Measurements from ENCODE around the gene CFAP65. TPM values are rescaled to one million over a fixed set of nuclear protein-coding genes. Genes with fewer than 3 reads are reported as not detected.
A peak's percentile ranks its signal among the peaks of the same experiment; 100 is the strongest.

CFAP65 gene
- total RNA-seq, 2 experiments from 2014 or later: not detected

- intact Hi-C loops (cut with DNase I, micrococcal nuclease): no loop called here
- no peak overlapping the region for H3K27ac Mint-ChIP-seq
- Histone ChIP-seq H3K27ac (ENCODE audit: low read depth in 1 of 2, low read length in 2 of 2) (no peak overlapping the region), H3K27me3 (ENCODE audit: control insufficient read depth in 1 of 2, insufficient read depth in 2 of 2, low read length in 2 of 2) (peaks cover 81 to 83% of the 10 kb centered on the region in 2 experiments), H3K4me1 (ENCODE audit: insufficient read depth, low read length) (peaks cover 36% of the 10 kb centered on the region), H3K36me3 (ENCODE audit: insufficient read depth, low read length) (no peaks in the 10 kb centered on the region), H3K9me3 (ENCODE audit: control insufficient read depth in 1 of 2, insufficient read depth in 1 of 2, low read length in 2 of 2) (peaks cover 0 to 25% of the 10 kb centered on the region in 2 experiments), H3K4me3 (ENCODE audit: low read length) (peak overlapping the region; percentile 14)
- H3K4me1 Mint-ChIP-seq (ENCODE audit: low read depth): peaks cover 18% of the 10 kb centered on the region
- peak; percentile 58 to 86 (median 72) for DNase-seq
- ATAC-seq (ENCODE audit: poor library complexity): peak; percentile 81
- H3K36me3 Mint-ChIP-seq (ENCODE audit: low read depth): no peaks in the 10 kb centered on the region
- ChIA-PET POLR2A (interaction anchor here (1.1 kb wide), 1 partner anchor 14 kb away, joined by 3 read pairs; no protein-coding TSS in a partner anchor), CTCF (interaction anchor here (0.6 to 4.3 kb wide), 11 partner anchors 9 to 771 kb away, joined by 3 to 30 read pairs (median 5); no protein-coding TSS in a partner anchor)
- H3K9me3 Mint-ChIP-seq: no peaks in the 10 kb centered on the region
- peak; percentile 82 for TF ChIP-seq CTCF (IDR thresholded peaks at IDR 0.05)
- H3K27me3 Mint-ChIP-seq: peaks cover 86% of the 10 kb centered on the region
- H3K4me3 Mint-ChIP-seq: no peak overlapping the region
Measured at GRCh38 chr2:218995972-218996711, 45.2 kb downstream of the CFAP65 start.

DNA sequence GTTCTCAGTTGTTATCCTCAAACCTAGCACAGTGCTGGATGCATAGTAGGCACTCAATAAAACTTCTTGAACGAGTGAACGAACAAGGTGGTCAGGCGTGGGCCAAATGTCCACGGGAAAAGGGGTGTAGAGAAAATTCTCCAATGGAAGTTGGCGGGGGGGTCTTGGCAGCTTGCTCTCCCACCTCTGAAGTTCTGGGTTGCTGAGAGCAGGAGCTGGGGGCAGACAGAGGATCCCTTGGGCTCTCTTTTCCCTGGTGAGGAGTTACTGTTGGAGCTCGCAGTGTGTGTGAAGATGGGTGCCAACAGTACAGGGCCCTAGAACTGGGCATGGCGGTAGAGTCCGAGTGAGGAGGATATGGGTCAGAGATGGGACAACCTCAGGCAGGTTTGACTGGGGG lies 45.8 kb downstream of the CFAP65 start:
- H3K36me3 Mint-ChIP-seq (ENCODE audit: low read depth): no peaks in the 10 kb centered on the region
- H3K27ac ChIP-seq (ENCODE audit: low read depth in 1 of 2, low read length in 2 of 2): no peak overlapping the region
- no peak for ATAC-seq (ENCODE audit: poor library complexity)
- peaks cover 87% of the 10 kb centered on the region for H3K27me3 Mint-ChIP-seq
- peaks cover 0 to 23% of the 10 kb centered on the region in 2 experiments for H3K9me3 ChIP-seq (ENCODE audit: control insufficient read depth in 1 of 2, insufficient read depth in 1 of 2, low read length in 2 of 2)
- ChIA-PET CTCF (interaction anchor here (0.8 to 4.3 kb wide), 12 partner anchors 13 to 393 kb away, joined by 3 to 30 read pairs (median 4); partner anchors contain the start of gene WNT10A), POLR2A (interaction anchor here (1.1 kb wide), 1 partner anchor 14 kb away, joined by 3 read pairs; no protein-coding TSS in a partner anchor)
- no peak overlapping the region for H3K4me3 ChIP-seq (ENCODE audit: low read length)
- intact Hi-C loops (cut with DNase I, micrococcal nuclease): no loop called here
- no peak for DNase-seq
- no peak overlapping the region for H3K4me3 Mint-ChIP-seq
- no peak overlapping the region for H3K27ac Mint-ChIP-seq
- no peaks in the 10 kb centered on the region for H3K9me3 Mint-ChIP-seq
- H3K4me1 Mint-ChIP-seq (ENCODE audit: low read depth): peaks cover 18% of the 10 kb centered on the region
- H3K27me3 ChIP-seq (ENCODE audit: control insufficient read depth in 1 of 2, insufficient read depth in 2 of 2, low read length in 2 of 2): peaks cover 81 to 83% of the 10 kb centered on the region in 2 experiments
- no peak for TF ChIP-seq CTCF (IDR thresholded peaks at IDR 0.05)
- no peaks in the 10 kb centered on the region for H3K36me3 ChIP-seq (ENCODE audit: insufficient read depth, low read length)
- H3K4me1 ChIP-seq (ENCODE audit: insufficient read depth, low read length): peaks cover 32% of the 10 kb centered on the region

DNA sequence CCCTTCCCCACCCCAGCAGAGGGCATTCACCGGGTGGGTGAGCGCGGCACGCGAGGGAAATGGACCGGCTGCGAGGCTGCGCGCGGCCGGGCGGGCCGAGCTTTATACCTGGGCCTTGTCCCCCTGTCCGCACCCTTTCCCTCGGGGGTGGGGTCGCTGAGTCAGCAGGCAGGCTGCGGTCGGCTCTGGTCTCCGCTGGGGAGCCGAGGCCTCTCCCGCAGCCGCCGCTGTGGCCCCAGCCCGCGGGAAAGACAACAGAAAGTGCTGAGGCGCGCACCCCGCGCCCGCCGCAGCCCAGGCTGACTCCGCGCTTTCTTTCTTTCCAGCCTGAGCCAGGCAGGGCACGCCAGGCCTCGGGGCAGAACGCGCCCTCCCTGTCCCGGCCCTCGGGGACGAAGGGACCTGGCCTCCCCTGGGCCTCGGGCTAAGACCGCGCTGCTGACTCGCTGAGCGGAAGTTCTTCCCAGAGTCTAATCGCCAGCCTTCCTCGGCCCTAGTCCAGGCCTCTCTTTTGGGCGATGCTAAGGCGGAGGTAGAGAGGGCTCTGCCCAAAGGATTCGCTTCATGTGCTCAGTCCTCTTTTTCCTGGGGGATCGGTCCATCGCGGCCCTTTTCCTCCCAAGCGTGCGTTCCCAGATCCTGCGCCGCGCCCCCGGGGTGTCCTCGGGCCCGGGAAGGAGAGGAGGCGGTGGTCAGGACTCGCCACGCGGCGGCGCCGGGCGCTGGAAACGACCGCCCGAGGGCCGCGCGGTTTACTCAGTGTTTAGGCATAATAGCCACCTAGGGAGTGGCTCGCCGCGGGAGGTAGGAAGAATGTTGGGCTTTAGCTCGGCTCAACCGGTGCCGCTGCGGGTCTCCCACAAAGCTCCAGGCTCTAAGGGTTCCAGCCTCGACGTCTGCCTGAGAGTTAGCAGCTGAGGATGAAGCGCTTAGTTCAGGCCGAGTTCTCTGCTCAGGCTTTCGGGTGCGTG lies 47.7 kb downstream of the CFAP65 start, which contains the start of gene CRYBA2:
Gene CRYBA2, minus strand, starts transcription at position 78 of the 971 bp plus-strand sequence. CDS start 246 bp downstream, outside the sequence.
- no peak within 1 kb of the TSS for H3K27ac Mint-ChIP-seq
- Histone ChIP-seq H3K4me3 (ENCODE audit: low read length) (peak within 1 kb of the TSS; percentile 5), H3K36me3 (ENCODE audit: insufficient read depth, low read length) (no peaks in the 10 kb centered on the region), H3K4me1 (ENCODE audit: insufficient read depth, low read length) (peaks cover 32% of the 10 kb centered on the region), H3K27ac (ENCODE audit: low read depth in 1 of 2, low read length in 2 of 2) (no peak within 1 kb of the TSS), H3K9me3 (ENCODE audit: control insufficient read depth in 1 of 2, insufficient read depth in 1 of 2, low read length in 2 of 2) (peaks cover 0 to 15% of the 10 kb centered on the region in 2 experiments), H3K27me3 (ENCODE audit: control insufficient read depth in 1 of 2, insufficient read depth in 2 of 2, low read length in 2 of 2) (peaks cover 88 to 89% of the 10 kb centered on the region in 2 experiments)
- no peak for TF ChIP-seq CTCF (IDR thresholded peaks at IDR 0.05)
- ATAC-seq (ENCODE audit: poor library complexity) (no peak), DNase-seq (no peak)
- POLR2A ChIA-PET: no interaction called here
- peaks cover 92% of the 10 kb centered on the region for H3K27me3 Mint-ChIP-seq
- H3K9me3 Mint-ChIP-seq: no peaks in the 10 kb centered on the region
- CTCF ChIA-PET: interaction anchor here (1.3 to 2.5 kb wide), 2 partner anchors 13 to 96 kb away, joined by 4 to 10 read pairs; no protein-coding TSS in a partner anchor
- H3K4me1 Mint-ChIP-seq (ENCODE audit: low read depth): peaks cover 18% of the 10 kb centered on the region
- intact Hi-C loops (cut with DNase I, micrococcal nuclease): no loop called here
- H3K36me3 Mint-ChIP-seq (ENCODE audit: low read depth): no peaks in the 10 kb centered on the region
- H3K4me3 Mint-ChIP-seq: no peak within 1 kb of the TSS
